ENCODE data around the gene KCTD8.

DNA sequence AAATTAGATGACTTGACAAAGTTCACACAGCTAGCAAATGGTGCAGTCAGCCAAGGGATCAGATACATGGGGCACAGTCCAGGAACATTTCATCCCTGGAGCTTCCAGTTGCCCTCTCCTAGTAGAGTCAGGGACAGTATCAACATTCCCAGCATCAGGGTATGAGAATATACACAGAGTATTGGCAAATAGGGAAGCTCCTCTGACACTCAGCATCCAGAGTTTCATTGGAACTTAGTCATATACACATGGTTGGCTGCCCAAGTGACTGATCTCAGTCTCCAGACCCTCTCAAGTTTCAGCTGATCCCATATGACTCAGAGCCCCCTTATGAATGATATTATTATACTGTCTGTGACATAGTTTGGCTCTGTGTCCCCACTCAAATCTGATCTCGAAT is 13.7 kb upstream of the KCTD8 start:
- TF ChIP-seq POLR2A (IDR thresholded peaks at IDR 0.05): no peak
- TF ChIP-seq, protein P1, sequence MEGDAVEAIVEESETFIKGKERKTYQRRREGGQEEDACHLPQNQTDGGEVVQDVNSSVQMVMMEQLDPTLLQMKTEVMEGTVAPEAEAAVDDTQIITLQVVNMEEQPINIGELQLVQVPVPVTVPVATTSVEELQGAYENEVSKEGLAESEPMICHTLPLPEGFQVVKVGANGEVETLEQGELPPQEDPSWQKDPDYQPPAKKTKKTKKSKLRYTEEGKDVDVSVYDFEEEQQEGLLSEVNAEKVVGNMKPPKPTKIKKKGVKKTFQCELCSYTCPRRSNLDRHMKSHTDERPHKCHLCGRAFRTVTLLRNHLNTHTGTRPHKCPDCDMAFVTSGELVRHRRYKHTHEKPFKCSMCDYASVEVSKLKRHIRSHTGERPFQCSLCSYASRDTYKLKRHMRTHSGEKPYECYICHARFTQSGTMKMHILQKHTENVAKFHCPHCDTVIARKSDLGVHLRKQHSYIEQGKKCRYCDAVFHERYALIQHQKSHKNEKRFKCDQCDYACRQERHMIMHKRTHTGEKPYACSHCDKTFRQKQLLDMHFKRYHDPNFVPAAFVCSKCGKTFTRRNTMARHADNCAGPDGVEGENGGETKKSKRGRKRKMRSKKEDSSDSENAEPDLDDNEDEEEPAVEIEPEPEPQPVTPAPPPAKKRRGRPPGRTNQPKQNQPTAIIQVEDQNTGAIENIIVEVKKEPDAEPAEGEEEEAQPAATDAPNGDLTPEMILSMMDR (IDR thresholded peaks at IDR 0.05): no peak

All from suprapubic skin (tissue), 3 donors.